Vagina (tissue), 2 donors: ENCODE results near the gene GPX1.

Source experiments
- CTCF ChIP-seq, 3 experiments: fragments of 450-650 bp in 2 of 3; fragments of 200-600 bp in 1 of 3; sonication (generic) in 1 of 3; IDR thresholded peaks; one replicate each; pipeline ENCODE4 v1.5.1; 2017 to 2019; ENCODE audit warnings: antibody characterized with exemption in 3 of 3, mild to moderate bottlenecking in 2 of 3, moderate library complexity in 2 of 3
- POLR2A ChIP-seq, 2 donors: fragments of 450-650 bp; IDR thresholded peaks; one replicate each; pipeline ENCODE4 v1.6.1; 2017; ENCODE audit warnings: antibody characterized with exemption in 2 of 2, mild to moderate bottlenecking in 2 of 2, moderate library complexity in 2 of 2
- POLR2AphosphoS5 ChIP-seq, 2 donors: sonication (generic); formaldehyde crosslinking; IDR thresholded peaks; one replicate each; pipeline ENCODE4 v1.9.0; 2017; ENCODE audit warnings: antibody characterized with exemption in 2 of 2, mild to moderate bottlenecking in 2 of 2, low read depth in 1 of 2; ENCODE audit not compliant: insufficient read depth in 1 of 2

GRCh38 chr3:49362561-49362960 lies 4.4 kb upstream of the GPX1 start:
- no peak for TF ChIP-seq CTCF (IDR thresholded peaks at IDR 0.05)
- TF ChIP-seq POLR2AphosphoS5 (IDR thresholded peaks at IDR 0.05; ENCODE audit: insufficient read depth in 1 of 2, low read depth in 1 of 2): no peak
- TF ChIP-seq POLR2A (IDR thresholded peaks at IDR 0.05): no peak
